NCI-H187 (cell line): ENCODE data around the gene PALLD.

ENCODE experiments used
- DNase-seq, 2 experiments: peaks; one replicate each; lab custom pipeline; 2025; lab: John Stamatoyannopoulos, UW

Gene PALLD

GRCh38 chr4:168734703-168735678 lies 238.1 kb downstream of the PALLD start:
- no peak for DNase-seq

- DNase-seq, result no peak
Measured at GRCh38 chr4:168735735-168736134, 238.9 kb downstream of the PALLD start.

GRCh38 chr4:168736860-168737805 lies 240.3 kb downstream of the PALLD start:
- DNase-seq, result no peak

- DNase-seq, result no peak
Measured at GRCh38 chr4:168737806-168738172, 240.9 kb downstream of the PALLD start.

GRCh38 chr4:168739886-168740285 lies 243.0 kb downstream of the PALLD start:
- no peak for DNase-seq

GRCh38 chr4:168740691-168741090 lies 243.8 kb downstream of the PALLD start:
- no peak for DNase-seq

GRCh38 chr4:168741281-168742173 lies 244.7 kb downstream of the PALLD start:
- no peak for DNase-seq

GRCh38 chr4:168743131-168743530 lies 246.3 kb downstream of the PALLD start:
- DNase-seq, result no peak

- no peak for DNase-seq
Measured at GRCh38 chr4:168743601-168744000, 246.7 kb downstream of the PALLD start.

- DNase-seq, result no peak
Measured at GRCh38 chr4:168744021-168744420, 247.2 kb downstream of the PALLD start.

GRCh38 chr4:168748807-168749206 lies 252.0 kb downstream of the PALLD start:
- DNase-seq, result no peak

- no peak for DNase-seq
Measured at GRCh38 chr4:168751263-168752225, 254.7 kb downstream of the PALLD start.

- no peak for DNase-seq
Measured at GRCh38 chr4:168755598-168756477, 259.0 kb downstream of the PALLD start.

- no peak for DNase-seq
Measured at GRCh38 chr4:168757500-168757899, 260.6 kb downstream of the PALLD start.

GRCh38 chr4:168758351-168758876 lies 261.6 kb downstream of the PALLD start:
- DNase-seq, result no peak

- DNase-seq, result no peak
Measured at GRCh38 chr4:168759321-168759720, 262.5 kb downstream of the PALLD start.

GRCh38 chr4:168759959-168760527 lies 263.2 kb downstream of the PALLD start:
- no peak for DNase-seq

- no peak for DNase-seq
Measured at GRCh38 chr4:168761066-168761465, 264.2 kb downstream of the PALLD start.

- no peak for DNase-seq
Measured at GRCh38 chr4:168765322-168765721, 268.5 kb downstream of the PALLD start.
